HG03457 (cell line): ENCODE results near the gene PSPN.
A peak's percentile ranks its signal among the peaks of the same experiment; 100 is the strongest.

Source experiments
- ATAC-seq: cut with Tn5 transposase; IDR thresholded peaks from one replicate; pipeline ENCODE4 v1.9.1; 2021; ENCODE audit warnings: moderate number of reproducible peaks; ENCODE audit not compliant: unreplicated experiment

The PSPN gene, protein sequence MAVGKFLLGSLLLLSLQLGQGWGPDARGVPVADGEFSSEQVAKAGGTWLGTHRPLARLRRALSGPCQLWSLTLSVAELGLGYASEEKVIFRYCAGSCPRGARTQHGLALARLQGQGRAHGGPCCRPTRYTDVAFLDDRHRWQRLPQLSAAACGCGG

DNA sequence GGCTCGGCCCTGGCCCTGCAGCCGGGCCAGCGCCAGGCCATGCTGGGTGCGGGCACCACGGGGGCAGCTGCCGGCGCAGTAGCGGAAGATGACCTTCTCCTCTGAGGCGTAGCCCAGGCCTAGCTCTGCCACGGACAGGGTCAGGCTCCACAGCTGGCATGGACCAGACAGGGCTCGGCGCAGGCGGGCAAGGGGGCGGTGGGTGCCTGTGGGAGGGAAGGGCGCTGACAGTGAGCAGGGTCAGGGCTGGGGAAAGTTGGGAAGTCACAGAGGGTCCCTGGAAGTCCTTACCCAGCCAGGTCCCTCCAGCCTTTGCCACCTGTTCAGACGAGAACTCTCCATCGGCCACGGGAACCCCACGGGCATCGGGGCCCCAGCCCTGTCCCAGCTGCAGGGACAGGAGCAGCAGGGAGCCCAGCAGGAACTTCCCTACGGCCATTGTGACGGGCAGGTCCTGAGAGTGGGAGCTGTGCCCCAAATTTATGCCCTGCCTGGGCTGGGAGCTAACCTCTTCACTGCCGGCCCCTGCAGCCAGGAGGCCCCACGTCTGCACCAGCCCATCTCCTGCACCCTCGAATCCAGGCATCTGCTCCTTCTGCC, at the start of gene PSPN:
Gene PSPN (minus strand): TSS at position 523 of the 600 bp plus-strand sequence. CDS start 84 bp downstream, at position 439.
- no peak for ATAC-seq

DNA sequence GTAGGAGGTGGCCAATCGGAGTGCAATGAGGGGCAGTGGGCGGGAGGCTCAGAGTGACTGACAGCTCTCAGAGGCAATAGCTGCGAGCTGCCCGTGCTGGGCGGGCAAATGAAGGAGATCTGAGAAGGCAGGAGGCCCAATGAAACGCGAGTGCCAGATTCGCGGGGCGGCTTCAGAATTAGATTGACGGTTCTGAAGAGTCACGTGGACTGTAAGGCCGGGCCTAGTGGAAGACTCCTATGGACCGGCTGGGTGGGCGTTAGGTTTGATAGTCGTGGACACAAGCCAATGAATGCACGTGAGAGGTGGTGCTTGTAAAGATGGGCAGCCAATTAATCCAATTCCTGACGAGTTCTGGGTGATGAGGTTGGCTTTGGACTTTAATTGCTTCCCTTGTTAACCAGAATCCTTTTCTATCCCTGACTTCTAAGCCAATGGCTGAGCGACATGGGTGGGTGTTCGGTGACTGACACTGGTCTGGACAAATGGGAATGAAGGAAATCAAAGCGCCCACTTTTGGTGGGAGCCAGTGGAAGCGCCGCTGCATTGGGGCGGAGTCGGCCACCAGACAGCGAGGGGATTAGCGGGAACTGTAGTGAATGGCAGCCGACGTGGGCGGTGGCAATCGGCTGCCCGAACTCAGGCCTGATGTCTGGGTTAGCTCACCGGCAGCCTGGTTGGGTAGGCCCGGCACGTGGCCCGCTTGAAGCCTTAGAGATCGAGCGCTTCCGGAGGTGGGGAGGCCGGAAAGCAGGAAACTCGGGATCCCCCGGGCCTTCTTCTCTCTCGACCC, 49.4 kb upstream of the PSPN start:
- ATAC-seq = peak; percentile 71

DNA sequence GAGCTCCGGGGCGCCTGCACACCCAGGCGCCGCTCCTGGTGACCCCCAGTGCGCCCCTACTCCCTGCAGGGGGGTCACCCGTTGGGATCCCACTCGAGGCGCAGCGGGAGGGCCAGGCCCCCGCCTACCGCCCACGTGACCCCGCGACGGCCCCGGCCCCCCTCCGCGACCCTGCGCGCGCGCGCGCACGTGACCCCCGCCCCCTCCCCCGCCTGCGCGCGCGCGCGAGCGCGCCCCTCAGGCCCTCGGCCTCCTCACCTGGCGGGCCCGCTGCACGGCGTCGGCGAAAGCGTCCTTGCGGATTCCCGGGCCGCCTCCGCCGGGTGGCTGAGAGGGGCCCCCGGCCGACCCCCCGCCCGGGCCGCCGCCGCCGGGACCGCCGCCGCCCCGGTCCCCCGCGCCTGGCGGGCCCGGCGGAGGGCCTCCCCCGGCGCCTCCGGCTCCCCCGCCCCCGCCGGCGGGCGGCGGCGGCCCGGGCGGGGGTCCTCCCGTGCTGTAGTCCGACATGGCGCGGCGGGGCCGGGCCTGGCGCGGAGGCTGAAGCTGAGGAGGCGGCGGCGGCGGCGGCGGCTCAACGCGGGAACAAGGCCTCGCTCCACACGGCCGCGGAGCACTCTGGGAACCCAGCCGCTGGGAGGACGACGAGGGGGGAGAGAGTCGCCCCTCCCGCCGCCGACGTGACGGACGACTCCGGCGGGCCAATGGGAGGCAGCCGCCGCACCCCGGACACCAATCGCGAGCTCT, 48.6 kb upstream of the PSPN start, which contains the start of gene KHSRP:
Gene KHSRP (minus strand): TSS at position 617 of the 744 bp plus-strand sequence. CDS start 110 bp downstream, at position 507.
- no peak for ATAC-seq

DNA sequence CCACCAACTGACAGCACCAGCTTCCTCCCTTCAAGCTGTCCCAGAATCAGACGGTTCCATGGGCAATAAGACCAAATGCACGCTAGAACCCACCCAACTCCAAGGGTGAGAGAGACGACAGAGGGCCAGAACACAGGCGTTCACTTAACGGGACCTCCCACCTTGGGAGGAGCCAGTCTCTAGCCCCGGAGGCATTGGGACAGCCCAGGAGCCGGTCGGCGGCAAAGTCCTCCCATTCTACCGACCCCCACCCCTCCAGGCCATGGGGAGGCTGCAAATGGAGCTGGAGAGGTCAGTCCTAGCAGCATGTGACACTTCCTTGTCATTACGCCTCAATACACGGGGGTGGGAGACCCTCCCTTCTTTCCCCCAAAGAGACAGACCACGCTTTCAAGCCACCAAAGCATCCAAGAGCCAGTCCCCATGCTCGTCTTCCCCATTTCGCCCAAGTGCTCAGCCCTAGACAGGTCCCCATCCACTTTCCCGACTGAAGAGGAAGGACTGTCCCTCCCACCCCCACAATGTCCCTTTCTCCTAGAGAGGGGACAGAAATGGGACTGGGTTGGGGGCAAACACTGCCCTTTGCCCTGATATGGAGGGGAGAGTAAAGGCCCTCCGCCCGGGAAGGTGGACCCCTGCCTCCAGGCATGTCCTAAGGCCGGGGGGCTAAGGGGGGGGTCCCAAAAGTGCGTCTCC, 47.9 kb upstream of the PSPN start:
- no peak for ATAC-seq

DNA sequence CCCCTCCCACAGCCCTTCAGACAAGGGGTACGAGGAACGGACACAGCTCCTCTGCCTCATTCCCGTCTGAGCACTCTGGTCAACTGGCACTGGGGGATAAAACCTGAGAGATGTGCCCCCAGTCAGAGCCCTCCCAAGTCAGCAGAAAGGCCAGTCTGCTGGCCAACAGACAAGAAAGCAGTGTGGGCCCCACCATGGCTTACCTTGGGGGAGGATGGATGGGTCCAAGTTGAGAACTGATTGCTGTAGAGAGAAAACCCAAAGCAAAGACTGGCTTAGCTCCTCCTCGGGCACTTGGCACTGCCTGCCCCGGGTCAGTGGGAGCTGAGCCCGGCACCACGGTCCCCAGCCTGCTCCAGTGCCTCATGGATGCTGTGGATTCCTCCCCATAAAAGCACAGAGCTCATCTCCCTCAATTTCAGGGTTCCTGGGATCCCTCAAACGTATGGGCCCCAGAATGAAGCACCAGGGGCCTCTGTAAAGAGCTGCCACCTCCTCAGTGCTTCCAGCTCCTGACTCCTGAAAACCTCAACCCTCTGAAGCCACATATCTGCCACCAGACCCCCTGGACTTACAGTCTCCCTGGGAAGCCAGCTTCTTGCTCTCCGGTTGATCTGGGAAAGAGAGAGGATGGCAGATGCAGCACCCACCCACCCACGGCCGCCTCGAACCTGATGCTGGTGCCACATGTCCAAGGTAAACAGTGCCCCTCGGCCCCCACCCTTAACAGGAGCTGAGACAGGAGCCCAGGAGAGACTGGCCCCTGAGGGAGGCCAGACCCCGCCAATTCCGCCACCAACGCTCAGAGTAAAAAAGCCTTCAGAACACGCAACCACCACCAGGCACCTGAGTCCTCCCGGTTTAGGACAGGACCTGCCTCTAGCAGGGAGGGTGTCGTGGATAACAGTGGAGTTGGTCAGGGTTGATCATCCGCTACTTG, 45.6 kb upstream of the PSPN start:
- no peak for ATAC-seq

DNA sequence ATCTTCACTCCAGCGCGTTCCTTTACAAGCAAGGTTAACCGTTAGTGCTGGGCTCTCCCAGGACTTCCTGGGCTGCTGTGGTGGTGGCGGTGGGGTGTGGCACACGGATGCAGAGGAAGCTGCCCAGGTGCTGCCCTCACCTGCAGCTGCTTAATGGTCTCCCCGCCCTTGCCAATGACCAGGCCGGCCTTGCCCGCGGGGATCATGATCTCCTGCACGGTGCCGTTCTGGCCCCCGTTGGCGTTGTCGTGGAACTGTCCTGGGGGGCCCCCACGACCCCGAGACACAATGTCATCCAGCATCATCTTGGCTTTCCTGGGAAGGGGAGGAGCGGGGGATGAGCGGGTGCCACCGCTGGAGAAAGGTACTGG, 42.8 kb upstream of the PSPN start:
- no peak for ATAC-seq

DNA sequence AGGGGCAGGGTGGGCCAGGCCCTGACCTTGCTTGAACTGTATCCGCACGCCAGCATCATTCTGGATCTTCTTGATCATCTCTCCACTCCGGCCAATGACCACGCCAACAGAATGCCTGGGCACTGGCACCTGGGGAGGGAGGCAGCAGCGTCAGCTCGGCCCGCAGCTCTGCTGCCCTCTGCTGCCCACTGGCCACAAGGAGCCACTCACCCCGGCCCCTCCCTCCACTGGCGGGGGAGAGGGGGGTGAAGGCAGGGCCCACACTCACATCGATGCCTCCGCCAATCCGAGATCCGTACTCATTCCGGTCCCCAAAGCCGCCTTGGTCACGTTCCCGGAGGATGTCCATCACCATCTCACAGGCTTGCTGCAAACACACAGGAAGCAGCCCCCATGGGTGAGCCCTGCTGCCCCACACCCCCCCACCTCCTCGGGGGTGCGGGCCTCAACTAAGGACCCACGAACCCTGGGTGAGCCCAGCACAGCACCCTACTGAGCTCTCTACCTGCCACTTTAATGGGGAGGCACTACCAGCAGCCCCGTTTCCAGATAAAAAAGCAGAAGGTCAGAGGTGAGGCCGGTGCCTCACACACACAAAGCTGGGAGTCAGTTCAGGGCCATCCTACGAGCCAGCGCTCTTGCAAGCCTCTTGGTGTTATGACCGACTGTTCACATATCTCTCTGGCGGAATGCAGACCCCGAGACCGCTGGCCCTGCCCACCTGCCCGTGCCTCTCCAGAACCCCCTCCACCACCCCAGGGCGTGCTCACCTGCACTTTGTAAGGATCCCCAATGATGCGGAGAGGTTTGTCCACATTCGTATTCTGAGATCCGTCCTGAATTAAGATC, 42.2 kb upstream of the PSPN start:
- ATAC-seq = no peak

DNA sequence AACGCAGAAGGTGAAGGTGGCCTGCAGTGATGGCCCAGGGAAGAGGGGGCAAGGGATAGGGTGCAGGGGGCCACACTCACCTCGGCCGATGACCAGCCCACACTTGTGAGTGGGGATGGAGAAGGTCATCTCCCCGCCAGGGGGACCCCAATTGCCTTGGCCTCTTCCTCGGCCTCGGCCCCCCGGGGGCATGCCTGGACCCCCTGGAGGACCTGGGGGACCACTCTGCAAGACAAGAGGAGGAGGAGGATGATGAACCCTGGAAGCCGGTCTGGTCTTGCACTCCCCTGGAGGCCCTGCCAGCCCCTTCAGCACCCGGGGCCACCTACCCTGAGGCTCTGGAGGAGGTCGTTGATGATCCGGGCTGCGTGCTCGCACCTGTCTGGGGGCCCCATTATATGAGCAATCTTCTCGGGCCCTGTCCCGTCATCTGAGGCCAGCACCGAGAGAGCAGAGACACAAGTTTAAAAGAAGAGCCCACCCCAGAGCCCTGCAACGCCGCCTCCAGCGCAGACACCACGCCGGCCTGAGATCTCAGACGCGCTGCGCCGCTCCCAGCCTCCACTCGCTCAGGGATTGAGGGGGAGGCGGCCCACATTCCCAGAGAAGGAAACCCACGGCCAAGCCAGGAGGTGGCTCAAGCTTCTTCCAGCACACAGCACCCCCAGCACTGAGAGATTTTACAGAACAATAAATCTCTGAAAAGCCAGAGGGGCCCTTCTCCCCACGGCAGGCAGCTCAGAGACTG, 41.1 kb upstream of the PSPN start:
- no peak for ATAC-seq

DNA sequence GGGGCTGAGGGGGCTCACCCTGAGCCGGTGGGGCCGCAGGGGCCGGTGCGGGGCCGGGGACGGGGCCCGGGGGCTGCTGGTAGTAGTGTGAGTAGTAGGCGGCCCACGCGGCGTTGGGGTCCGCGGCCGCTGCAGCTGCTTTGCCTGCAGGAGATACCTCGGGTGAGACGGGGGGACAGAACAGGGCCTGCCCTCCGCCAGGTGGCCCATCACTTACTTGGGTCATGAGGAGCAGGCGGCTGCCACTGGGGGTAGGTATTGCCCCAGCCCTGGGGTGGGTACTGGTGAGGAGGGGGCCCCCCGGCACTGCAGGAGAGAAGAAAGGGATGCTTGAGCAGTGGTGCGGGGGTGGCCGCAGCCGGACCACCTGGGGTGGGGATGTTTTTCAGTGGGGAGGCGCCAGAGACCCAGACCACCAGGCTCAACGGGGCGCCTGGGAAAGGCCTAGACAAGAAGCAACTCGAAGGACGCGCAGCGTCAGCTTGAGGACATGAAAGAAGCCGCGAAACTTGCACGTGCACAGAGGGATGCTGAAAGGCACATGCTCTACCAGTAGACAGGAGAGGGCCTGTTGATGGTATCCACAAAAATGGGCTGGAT, 40.0 kb upstream of the PSPN start:
- no peak for ATAC-seq

DNA sequence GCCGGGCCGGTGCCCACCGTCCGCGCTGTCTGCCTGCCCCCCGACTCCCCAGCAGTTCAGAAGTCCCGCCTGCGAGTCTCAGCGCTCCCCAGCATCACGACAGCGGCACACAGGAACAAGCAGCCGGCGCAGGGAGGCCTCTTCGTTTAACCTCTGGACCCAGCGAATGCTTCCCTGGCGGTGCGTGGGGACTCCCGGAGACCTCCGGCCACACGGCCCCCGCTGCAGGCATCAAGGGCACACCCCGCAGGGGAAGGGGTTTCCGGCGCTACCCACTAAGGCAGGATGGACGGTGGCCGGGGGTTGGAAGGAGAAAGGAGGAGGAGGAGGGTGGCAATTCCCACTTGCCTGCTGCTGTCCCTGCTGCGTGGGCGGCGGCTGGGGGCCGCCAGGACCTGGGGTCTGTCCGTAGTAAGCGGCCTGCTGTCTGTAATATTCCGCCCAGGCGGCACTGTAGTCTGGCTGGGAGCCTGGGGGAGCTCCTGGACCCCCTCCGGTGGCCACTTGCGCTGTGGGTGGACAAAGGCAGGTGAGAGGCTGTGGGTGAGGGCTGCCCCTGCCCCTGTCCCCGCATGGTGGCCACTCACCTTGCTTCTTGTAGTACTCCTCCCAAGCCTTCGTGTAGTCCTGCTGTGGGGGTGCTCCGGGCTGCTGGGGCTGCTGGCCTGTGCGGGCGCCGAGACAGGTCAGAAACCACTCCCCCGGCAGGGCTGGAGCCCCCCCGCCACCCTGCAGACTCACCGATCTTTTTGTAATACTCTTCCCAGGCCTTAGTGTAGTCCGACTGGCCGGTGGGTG, 39.3 kb upstream of the PSPN start:
- no peak for ATAC-seq

DNA sequence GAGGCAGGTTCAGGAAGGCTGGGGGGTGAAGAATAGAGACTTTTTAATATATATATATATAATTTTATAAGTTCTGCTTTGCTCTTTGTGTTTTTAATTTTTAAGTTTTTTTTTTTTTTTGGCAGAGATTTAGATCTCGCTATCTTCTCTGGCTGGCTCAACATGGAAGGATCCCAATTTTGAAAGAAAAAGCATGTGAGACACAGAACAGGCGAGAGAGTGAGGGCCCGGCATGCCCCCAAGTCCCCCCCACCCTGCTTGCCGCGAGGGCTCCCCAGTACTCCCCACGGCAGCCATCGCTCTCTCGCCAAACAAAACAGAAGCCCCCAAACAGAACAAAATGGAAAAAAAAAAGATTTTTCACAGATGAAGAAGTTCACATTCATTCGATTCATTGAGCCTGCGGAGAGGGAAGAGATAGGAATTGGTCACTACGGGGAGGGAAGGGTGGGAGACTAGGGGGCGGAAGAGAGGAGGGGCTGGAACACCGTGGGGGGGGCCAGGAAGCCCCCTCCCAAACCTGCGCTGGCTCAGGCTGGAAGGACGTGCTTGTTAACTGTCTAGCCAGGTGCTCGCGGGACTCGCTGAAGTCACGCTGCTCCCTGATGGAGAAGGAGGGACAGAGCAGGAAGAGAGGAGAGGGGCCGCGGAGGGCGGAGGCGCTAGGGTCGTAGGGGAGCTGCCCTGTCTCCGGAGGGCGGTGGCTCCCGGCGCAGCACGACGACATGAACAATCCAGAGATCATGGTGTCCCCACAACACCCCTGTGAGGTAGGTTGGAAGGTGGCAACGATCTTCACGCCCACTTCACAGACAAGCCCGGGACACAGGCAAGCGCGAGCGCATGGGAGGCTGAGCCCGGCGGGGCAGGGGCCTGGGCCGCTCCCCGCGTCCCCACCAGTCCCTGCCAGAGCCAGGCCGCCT, 38.2 kb upstream of the PSPN start:
- no peak for ATAC-seq

DNA sequence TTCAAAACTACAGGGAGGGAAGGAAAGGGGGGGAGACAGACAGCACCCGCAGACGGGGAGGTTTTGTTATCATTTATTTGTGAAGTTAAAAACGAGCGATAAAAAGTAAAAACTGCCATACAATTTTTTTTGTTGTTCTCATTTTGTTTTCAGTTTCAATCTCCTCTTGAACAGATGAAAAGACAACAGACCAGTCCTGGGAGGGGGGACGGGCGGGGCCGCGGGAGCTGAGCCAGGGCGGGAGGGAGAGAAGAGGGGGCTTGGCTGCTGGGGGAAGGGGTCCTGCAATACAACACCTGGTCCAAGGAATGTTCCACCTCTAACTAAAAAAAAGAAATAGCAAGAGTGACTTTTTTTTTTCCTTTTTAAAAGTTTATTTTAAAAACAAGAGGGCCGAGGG, 37.6 kb upstream of the PSPN start:
- ATAC-seq = no peak

DNA sequence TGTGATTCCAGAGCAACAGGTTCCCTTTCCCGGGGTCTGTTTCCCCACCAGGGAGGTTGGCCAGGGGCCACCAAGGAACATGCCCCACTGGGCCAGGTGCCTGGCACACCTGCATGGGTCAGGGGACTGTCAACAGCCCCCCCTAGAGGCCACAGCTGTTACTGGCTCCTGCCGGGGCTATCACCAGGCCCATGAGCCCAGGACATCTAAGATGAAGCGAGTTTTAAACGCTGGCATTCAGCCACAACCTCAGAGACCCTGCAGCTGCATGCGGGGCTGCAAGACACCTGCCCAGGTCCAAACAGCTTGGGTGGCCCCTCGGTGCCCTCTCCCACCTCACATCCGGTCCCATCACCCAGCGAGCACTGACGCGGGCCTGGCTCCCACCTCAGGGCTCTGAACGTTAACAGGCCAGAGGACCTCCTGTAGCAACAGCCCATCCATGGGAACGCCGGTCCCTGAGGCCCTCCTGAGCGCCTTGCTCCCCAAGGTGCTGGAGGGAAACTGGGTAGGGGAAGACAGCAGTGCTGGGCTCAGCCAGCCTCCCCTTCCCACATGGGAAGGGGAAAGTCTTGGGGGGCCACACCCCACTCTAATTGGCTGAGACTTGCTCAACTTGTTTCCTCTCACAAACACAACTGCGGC, 36.8 kb upstream of the PSPN start:
- ATAC-seq = no peak

DNA sequence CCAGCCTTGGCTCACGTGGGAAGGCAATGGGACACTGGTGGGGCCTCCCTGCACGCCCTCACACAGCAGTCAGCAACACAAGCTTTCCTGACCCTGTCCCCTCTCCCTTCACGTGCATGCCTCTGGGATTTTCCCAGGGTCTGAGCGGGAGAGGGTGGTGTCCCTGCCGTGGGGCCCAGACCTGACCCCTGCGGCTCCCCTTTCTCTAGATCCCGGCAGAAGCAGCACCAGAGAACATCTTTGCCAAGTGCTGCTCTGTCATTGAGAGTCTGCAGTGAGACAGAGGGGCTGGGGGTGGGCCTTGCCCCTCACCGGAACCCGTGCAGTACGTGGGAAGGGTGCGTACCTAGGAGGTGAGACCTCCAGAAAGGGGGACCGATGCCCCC, 36.3 kb upstream of the PSPN start:
- ATAC-seq = no peak

DNA sequence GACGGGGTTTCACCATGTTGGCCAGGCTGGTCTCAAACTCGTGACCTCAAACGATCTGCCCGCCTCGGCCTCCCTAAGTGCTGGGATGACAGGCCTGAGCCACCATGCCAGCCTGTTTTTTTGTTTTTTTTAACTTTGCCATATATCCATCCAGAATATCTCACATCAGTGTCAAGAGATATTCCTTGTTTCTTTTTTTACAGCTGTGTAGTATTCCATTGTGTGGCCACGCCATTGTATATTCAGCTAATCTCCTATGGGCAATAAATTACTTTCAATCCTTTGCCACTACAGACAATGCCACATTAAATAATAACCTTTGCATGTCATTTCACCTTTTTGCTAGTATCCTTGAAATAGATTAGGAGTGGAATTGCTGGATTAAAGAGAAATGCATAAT, 33.6 kb upstream of the PSPN start:
- ATAC-seq = no peak

DNA sequence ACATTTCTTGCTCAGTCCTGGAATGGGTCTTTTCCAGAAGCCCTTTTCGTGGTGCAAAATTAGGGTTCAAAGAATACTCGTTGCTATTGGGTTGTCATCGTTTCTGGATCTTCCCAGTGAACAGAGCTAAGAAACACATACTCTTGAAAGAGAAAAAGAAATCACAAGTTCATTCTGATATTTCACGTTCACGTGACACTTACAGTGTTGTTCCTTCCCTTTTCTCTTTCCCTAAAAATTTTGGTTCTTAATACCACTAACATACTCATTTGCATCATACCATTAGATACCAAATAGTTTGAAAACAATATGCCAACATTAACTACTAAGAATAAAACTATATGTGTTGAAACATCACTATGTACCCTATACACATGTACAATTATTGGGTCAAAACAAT, 30.7 kb upstream of the PSPN start:
- ATAC-seq = no peak
